Bone marrow (tissue), 2 donors: ENCODE results near the gene SELENOM.

Source experiments
- DNase-seq, 2 donors: peaks; one replicate each; lab custom pipeline; 2025; lab: John Stamatoyannopoulos, UW

SELENOM gene, protein sequence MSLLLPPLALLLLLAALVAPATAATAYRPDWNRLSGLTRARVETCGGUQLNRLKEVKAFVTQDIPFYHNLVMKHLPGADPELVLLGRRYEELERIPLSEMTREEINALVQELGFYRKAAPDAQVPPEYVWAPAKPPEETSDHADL

DNA sequence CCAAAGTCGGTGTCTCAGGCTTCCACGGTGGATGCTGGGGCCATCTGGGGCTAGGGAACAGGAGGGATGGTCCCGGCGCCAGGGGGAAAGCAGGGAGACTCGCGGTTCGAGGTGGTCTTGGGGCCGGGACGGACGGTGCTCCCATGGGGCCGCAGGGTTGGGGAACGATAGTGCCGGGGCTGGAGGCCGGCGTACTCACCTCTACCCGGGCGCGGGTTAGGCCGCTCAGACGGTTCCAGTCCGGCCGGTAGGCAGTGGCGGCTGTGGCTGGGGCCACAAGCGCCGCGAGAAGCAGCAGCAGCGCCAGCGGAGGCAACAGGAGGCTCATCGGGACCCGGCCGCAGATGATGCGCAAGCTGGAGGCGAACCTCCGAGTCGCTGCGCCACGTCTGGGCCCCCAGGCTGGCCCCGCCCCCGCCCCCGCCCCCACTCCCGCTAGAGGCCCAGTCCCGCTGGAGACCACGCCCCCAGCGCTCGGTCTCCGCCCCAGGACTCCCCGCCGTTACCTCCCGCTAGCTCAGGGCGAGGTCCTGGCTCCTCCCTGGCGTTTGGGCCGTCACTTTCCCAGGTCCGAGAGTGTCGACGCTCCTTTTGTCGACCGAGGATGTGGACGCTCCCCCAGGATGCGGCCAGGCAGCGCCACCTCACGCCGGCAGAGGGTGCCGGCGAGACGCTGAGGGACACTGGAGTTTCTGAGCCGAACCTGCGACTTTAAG, at the start of gene SELENOM:
TSS of gene SELENOM (minus strand) at position 391 of the 716 bp plus-strand sequence. CDS start at position 328, 63 bp downstream.
- peak; percentile 72 to 78 for DNase-seq

DNA sequence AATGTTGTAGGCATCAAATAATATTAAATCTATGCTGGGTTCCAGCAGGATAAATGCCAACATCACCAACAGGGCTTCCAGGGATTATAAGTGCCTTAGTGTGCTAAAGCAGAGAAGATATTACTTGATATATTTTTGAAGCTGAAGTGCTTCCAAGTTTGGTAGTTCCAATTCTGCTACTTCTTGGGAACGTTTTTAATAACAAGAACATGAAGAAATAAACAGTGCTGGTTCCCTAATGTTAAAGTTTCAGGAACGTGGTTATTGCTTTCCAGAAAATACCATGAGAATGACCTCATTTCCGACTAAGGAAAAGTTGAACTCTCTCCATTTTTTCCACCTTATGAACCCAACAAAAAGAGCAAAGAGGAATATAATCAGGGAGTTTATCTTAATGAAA, 48.1 kb upstream of the SELENOM start:
- DNase-seq = no peak

DNA sequence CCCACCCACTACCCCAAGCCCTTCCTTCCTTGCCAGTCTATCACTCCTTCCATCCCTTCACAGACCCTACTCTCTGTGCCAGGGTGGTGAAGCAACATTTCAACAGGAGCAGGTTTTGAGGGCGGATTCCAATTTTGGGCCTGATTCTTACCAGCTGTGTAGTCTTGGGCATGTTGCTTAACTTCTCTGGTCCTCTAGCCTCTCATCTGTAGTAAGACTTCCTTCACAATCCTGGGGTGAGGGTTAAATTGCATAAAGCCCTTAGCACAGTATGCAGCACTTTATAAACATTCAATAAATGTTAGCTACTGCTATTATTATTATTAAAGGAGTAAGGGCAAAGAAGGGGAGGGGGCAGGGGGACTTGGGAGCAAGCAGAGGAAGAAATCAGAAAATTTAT, 47.6 kb upstream of the SELENOM start:
- no peak for DNase-seq

DNA sequence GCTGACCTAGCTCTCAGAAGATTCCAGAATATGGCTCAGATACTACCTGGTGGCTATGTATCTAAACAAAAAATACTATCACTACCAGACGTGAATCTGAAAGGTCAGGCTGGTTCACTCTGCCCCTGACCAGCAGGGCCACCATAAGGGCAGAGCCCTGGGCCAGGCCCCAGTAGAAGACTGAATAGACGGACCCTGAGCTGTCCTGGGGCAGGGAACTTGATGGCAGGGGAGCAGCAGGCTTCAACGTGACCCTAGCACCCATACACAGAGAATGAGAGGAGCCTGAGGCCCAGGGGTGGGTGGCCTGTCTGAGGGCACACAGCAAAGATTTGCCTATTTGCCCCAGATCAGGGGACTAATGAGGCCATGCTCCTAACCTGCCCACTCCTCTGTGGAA, 46.0 kb upstream of the SELENOM start:
- DNase-seq = no peak

DNA sequence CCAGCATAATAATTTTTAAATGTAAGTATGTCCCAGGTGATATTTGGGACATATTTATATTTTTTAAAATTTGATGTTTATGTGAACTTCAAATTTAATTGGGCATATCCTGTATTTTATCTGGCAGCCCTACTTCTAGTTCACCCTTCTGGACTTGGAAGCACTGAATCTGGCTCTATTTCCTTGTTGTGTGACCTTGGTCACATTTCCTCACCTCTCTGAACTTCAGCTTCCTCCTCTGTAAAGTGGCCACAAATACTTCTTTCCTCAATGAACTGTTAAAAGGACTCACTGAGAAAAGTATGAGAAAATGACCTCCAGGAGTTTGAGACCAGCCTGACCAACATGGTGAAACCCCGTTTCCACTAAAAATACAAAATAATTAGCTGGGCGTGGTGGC, 44.5 kb upstream of the SELENOM start:
- no peak for DNase-seq

DNA sequence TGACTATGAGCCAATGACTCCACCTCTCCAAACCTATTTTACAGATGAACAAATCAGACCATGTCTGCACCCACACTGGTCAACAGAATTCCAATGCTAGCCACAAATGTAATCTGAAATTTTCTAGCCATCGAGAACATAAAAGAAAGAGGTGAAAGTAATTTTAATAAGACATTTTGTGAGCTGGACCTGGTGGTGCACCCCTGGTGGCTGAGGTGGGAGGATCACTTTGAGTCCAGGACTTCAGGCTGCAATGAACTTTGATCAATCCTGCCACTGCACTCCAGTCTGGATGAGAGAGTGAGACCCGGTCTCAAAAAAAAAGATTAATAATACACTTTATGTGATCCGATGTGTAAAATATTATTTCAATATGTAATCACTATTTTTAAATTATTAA, 43.2 kb upstream of the SELENOM start:
- DNase-seq = no peak

DNA sequence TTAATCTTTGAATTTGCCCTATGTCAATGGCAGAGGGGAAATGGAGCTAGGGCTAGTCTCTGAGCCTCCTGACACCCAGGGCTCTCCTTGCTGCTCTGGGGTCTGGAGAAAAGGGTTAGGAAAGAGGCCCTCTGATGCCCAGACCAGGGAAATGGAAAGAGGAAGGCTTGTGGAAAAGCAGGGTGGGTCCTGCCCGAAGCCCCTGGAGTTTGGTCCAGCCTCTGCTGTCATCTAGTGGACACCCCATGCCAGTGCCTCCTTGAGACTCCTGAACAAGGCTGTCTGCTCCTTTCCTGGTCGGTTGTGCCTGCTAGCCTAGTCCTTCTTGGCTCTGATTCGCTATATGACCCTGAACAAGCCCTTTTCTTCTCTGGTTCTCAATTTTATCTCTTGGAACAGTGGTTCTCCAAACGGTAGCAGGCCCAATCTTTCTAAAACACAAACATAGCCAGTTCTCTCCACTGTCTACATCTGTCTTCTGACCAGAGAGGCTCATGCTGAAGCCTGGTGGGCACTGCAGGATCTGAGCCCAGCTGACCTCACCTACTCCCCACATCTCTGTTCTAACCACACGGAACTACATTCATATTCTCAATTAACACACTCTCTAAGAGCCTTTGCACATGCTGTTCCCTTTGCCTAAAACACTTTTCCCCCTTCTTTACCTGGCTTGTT, 41.7 kb upstream of the SELENOM start:
- peak; percentile 3 to 68 for DNase-seq

DNA sequence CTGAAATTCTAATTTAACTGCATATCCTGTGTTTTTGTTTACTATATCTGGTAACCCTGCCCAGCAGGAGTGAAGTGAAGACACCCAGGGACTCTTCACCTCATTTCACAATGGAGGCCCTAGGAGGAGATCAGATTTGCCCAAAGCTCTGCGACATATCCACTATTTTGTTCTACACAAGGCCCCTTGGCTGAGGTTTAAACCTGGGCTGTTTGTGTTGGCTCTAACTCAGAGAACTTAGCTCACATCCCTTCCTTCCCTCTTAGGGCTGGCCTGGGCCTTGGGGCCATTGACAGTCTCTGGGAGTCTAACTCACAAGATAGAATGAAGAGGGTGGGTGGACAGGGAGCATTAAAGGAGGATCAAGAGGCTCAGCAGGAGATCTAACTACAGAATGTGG, 41.1 kb upstream of the SELENOM start:
- no peak for DNase-seq

DNA sequence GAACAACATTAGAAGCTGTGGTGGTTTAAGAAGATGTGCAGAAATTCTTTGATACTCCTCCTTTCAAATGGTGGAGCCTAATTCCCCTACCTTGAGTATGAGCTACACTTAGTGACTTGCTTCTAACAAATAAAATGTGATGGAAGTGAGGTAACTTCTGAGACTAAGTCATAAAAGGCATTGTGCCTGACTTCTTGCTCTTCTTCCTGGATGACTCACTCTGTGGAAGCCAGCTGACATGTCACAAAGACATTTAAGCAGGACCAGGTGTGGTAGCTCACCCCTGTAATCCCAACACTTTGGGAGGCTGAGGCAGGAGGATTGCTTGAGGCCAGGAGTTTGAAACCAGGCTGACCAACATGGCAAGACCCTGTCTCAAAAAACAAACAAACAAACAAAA, 36.9 kb upstream of the SELENOM start:
- DNase-seq = no peak

DNA sequence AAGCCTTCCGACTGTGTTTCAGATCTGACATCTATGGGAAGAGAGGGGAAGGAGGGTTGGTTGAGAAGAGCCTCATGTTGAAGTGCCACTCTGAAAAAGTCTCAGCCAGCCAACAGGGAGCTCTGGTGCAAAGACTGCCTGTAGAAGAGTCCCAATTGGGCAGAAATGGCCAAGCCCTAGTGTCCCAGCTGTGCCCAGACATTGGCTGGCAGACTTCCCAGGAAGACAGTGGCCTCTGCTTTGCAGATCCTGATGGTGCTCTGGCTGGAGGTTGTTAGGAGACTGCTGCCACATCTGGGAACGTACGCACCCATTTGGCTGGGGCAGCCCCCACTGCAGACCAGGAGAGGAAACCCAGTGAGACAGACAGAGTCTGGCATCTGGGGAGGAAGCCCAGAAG, 36.2 kb upstream of the SELENOM start:
- no peak for DNase-seq

DNA sequence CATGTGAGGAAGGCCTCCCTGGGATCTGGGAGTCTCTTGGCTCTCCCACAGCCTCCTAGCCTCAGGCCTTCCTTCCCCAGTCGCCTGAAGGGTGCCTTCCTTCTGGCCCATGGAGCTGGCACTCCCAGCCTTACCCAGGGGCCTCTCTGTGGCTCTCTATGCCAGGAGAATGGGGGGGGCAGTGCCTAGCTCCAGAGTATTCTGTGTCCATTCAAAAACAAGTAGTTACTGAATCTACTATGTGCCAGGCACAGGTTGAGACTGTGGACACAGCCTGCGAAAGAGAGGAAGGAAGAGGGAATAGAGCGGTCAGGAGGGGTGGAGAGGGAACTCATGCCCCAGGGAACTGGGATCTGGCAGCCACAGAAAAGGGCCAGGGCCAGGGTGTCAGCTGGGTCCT, 35.7 kb upstream of the SELENOM start:
- no peak for DNase-seq

DNA sequence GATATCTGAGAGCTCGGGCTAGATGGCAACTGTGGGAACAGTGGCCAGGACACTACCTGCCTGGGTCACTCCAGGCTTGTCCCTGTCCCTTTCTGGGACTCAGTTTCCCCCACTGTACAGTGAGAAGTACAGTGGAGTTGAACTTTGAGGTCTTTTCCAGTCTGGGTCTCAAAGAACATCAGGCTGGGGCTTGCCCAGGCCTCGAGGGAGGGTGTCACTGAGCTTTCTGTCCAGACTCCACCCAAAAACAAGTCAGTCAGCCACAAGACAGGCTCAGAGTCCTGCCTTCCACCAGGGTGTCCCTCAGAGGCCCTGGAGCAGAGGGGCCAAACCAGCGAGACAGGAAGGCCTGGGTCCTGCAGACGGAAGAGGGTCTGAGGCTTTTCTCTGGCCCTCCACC, 34.9 kb upstream of the SELENOM start:
- no peak for DNase-seq

DNA sequence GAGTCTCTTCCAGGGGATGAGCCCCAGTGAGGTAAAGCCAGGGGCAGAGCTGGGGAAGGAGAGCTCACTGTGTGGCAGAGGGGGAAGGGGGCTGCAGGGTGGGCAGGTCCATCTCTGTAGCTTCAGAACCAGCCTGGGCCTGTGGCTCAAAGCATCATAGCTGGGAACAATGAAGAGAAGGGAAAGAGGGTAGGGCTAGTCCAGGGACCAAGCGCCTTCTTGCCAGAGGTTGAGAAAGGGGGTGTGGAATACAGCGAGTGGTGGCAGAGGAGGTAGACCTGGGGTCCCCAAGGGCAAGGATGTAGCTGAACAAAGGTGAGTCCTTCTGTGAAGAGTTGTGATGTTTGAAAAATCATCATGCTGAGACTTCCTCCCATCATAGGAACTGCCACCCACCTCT, 34.2 kb upstream of the SELENOM start:
- no peak for DNase-seq

DNA sequence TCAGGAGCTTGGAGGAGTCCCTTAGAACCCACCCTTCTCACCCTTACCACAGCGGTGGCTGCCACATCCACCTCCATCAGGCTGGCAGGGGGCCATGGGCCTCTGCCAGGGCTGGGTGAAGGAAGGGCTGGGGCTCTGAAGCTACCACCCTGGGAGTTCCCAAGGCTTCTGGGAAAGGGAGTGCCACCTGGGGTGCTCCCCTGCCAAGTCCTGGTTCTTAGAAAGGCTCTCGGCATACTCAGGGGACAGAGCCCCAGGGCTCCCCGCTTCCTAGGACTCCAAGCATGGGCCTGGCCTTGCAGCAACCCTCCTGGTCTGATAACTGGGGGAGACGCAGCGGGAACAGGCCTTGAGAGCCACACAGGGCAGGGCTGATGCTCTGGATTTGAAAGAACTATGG, 33.4 kb upstream of the SELENOM start:
- no peak for DNase-seq

DNA sequence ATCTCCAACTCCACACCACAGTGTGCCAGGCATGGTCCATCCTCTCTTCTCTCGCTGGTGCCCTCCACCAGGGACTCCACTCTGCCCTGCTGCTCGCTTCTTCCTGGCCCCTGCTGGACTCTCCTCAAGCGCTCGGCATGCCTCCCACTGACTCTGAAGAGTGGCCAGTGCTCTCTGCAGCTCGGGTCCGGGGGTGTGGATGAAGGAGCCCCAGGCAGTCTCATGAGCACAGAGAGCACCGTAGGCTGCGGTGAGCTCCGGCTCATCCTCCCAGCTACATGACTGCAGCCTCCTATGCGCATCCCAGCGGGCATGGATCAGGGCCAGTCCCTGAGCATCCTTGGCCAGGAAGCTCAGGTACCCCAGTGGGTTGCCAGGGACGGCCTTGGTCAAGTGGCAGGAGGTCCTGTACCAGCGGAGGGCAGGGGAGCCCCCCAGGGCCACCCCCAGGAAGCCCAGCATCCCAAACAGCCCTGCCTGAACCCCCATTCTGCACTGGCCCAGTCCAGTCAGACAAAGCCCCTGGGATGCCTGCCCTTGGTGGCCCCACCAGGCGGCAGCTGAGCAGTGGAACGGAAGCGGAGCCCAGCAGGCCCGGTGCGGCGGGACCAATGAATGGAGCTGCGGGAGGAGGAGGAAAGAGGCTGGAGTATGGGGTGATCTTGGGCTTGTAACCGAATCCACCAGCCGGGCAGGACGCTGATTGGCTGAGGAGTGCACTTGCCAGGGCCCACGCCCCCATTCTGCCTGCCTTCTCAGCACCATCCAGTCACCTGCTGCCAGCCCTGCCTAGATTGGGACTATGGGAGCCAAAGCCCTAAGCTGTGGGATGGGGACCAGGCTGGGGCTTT, 32.7 kb upstream of the SELENOM start, which contains the start of gene PLA2G3:
TSS of gene PLA2G3 (minus strand) at position 643 of the 851 bp plus-strand sequence. CDS start at position 489, 154 bp downstream.
- DNase-seq = no peak

DNA sequence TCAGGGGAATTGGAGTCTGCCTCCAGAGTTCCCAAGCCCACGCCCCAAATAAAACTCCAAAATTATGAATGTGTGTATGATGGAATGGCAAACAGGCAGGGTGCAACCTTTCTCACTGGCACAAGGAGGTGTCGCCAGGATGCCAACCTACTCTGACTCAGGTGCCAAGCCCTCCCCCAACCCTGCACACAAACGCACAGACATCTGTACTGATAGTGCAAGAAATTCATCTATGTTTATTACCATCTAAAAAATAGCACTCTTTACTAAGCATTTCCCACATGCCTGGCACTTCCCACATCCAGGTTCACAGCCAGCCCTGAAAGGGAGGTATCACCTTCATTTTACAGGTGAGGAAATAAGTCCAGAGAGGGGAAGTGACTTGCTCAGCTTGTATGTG, 31.7 kb upstream of the SELENOM start:
- no peak for DNase-seq

DNA sequence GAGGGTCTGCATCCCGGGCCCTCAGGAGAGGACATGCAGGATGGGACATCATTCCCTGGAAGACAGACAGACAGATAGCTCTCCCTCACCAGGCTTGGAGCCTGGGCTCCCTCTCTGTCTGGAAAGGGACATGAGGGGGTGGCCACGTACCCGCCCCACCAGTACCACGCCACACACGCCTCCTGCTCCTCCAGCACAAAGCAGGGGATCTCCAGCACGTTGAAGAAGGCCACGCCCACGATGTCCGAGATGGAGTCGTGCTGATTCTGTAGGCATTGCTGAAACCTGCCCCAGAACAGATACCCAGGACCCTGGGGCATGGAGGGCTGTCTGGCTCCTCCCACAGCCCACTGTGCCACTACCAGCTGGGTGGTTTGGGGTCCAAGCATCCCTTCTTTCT, 30.8 kb upstream of the SELENOM start:
- DNase-seq = no peak

DNA sequence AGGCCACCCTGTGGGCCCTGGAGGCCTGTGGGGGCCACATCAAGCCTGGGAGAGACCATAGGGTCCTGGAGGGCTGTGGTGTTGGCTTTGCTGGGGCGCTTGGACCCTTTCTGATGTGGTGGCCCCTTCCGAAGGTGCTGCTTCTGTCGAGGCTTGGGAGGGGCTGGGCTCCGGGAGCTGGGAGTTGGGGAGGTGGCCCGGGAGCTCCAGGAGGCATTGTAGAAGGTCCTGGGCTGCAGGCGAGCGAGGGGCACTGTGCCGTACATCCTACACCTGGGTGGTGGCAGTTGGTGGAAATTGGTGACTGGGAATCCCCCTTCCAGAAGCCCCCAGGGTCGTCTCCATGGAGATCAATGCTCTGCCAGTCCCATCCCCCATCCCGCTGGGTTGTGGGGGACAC, 30.4 kb upstream of the SELENOM start:
- DNase-seq = no peak

DNA sequence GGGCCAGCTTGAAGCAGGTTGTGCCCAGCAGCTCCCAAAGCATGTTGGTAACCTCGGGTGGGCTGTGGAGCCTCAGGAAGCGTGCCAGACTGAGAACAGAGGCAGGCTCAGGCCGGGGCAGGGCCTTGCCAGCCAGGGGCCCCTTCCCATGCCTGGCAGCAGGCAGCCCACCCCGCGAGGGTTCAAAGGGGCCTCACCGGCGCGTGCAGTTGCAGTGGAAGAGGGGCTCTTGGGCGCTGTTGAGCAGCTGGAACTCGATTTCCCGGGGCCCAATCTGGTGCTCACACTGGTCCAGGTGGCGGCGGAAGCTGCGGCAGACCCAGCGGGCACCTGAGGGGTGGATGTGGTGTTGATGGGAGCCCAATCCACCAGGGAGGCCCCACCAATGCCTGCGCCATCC, 29.3 kb upstream of the SELENOM start:
- DNase-seq = no peak

DNA sequence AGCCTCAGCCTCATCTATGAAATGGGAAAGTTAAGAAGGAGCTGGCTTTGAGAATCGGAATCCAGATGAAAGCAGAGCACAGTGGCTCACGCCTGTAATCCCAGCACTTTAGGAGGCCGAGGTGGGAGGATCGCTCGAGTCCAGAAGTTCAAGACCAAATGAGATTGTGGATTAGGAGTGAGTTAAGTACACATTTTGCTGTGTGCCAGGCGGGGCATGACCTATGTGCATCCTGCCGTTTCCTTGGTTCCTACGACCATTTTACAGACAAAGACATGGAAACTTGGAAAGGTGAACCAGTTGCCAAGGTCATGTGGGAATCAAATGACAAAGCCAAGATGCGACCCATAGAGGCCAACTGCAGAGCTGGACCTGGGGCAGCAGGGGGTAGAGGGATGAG, 28.8 kb upstream of the SELENOM start:
- DNase-seq = no peak

DNA sequence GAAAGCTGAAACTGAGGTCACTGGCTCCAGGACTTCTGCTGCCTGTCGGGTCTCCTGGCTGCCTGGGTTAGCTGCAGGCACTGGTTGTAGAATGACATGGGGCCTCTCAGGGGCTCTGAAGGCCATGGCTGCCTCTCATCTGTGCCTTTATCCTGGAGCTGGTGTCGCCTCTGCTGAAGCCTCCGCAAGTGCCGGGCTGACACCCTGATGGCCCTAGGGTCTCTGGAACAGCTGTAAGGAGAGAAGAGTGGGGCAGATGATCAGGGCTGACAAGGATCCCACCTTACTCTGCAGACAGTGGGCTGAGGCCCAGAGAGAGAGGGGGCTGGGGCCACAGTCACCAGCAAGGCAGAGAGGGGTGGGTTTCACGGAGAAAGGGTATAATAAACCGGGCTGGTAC, 28.3 kb upstream of the SELENOM start:
- DNase-seq = no peak

DNA sequence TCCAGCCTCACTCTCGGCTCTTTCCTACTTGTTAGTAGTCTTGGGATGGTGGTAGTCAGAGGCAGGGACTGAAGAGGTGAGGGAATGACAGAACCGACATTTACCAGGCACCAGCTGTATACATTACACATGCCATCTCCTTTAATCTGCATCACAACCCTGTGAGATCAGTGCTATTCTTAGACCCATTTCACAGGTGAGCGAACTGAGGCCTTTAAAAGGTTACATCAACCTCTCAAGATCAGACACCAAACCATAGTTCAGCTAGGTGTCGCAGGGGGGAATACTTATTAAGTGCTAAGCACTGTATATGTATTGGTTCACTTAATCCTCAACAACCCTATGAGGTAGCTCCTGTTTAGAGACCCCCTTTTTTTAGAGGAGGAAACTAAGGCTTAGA, 27.3 kb upstream of the SELENOM start:
- DNase-seq = no peak

DNA sequence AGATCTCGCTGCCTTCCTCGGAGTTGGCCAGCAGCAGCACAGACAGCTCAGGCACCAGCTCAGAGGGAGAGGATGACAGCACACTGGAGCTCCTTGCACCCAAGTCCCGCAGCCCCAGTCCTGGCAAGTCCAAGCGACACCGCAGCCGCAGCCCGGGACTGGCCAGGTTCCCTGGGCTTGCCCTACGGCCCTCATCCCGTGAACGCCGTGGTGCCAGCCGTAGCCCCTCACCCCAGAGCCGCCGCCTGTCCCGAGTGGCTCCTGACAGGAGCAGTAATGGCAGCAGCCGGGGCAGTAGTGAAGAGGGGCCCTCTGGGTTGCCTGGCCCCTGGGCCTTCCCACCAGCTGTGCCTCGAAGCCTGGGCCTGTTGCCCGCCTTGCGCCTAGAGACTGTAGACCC, 26.5 kb upstream of the SELENOM start:
- DNase-seq = no peak
